ENCODE measurements around the gene LRRC59.

LRRC59 gene

GRCh38 chr17:50381920-50382319 is 15.4 kb downstream of the LRRC59 start:
- DNase-seq: no peak

GRCh38 chr17:50381260-50381815 is 16.0 kb downstream of the LRRC59 start:
- no peak for DNase-seq

GRCh38 chr17:50380369-50381259 is 16.7 kb downstream of the LRRC59 start:
- DNase-seq: no peak

GRCh38 chr17:50379351-50380132 is 17.8 kb downstream of the LRRC59 start:
- DNase-seq: no peak

- DNase-seq: no peak
Measured at GRCh38 chr17:50375858-50376538, 21.3 kb downstream of the LRRC59 start.

GRCh38 chr17:50373705-50374104 is 23.6 kb downstream of the LRRC59 start:
- DNase-seq: no peak

- peak; percentile 78 for DNase-seq
Measured at GRCh38 chr17:50372758-50373556, 24.4 kb downstream of the LRRC59 start, which contains the start of the genes EME1 and MRPL27. Gene EME1 (plus strand): TSS chr17:50373229. CDS start chr17:50375209, 1,980 bp downstream. Gene MRPL27 (minus strand): TSS chr17:50373184. CDS start chr17:50373170, 14 bp downstream.

- DNase-seq: no peak
Measured at GRCh38 chr17:50372222-50372757, 25.0 kb downstream of the LRRC59 start.

GRCh38 chr17:50371526-50371925 is 25.8 kb downstream of the LRRC59 start:
- DNase-seq: no peak

GRCh38 chr17:50370052-50370451 is 27.3 kb downstream of the LRRC59 start:
- DNase-seq: no peak

GRCh38 chr17:50367401-50367800 is 29.9 kb downstream of the LRRC59 start:
- DNase-seq: no peak

GRCh38 chr17:50365649-50366393 is 31.5 kb downstream of the LRRC59 start:
- no peak for DNase-seq

GRCh38 chr17:50365165-50365564 is 32.2 kb downstream of the LRRC59 start:
- DNase-seq: no peak

GRCh38 chr17:50364715-50365114 is 32.6 kb downstream of the LRRC59 start:
- no peak for DNase-seq

- DNase-seq: no peak
Measured at GRCh38 chr17:50364061-50364458, 33.3 kb downstream of the LRRC59 start.

- no peak for DNase-seq
Measured at GRCh38 chr17:50363217-50364060, 33.9 kb downstream of the LRRC59 start.

GRCh38 chr17:50362661-50363060 is 34.7 kb downstream of the LRRC59 start:
- no peak for DNase-seq

GRCh38 chr17:50361561-50362480 is 35.5 kb downstream of the LRRC59 start:
- DNase-seq: peak; percentile 51

All from activated CD4-positive, alpha-beta T cell treated with anti-CD3 and anti-CD28 coated beads, Interleukin-2, amount 50 U/mL, for 1 hour (primary cell).